GM21423 (cell line): Measurements from ENCODE around the gene CDC14A.

Experiments
- ATAC-seq: cut with Tn5 transposase; IDR thresholded peaks from one replicate; pipeline ENCODE4 v1.9.1; 2021; ENCODE audit warnings: mild to moderate bottlenecking, moderate library complexity; ENCODE audit not compliant: unreplicated experiment

CDC14A gene

DNA sequence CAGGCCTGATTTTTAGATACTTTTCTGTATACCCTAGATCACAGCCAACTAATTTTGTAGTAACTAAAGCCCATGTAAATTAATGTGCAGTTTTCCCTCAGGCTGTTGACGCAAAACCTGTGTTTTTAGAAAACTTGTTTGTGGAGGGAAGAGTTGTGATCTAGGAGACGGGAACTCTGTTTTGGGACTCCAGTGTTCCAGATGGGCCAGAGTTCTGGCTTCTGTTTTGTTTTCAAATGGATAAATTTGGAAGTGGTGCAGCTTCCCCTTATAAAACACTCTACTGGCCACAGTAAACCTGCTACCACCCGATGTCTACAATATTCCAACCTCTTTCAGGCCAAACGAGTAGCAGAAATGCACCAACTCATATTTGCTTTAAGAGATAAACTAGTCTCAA, 172.0 kb downstream of the CDC14A start:
- no peak for ATAC-seq

DNA sequence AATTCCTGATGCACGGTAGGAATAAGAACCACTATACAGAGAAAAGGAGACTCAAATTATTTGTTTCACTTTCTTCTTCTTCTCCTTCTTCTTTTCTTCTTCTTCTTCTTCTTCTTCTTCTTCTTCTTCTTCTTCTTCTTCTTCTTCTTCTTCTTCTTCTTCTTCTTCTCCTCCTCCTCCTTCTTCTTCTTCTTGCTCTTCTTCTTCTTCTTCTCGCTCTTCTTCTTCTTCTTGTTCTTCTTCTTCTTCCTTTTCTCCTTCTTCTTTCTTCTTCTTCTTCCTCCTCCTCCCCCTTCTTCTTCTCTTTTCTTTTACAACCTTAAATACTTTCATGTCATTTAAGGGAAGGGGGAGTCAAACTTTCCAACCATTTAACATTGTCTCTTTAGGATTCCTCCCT, 174.6 kb downstream of the CDC14A start:
- no peak for ATAC-seq

DNA sequence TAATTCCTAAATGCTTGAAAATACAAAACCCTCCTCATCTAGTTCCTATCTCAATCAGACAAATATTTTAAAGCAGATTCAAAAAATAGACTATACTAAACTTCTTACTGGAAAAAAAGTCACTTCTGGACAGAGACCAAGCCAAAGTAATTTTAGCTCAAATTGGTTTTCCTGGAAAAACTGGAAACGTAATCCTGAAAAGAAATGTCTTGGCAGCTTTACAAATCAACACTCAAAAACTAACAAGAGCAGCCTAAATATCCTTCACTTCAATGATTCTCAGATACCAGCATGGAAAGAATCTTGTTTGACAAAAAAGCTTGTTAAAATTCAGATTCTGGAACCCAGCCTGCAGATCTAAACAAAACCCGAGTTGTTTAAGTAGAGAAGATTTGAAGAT, 176.6 kb downstream of the CDC14A start:
- no peak for ATAC-seq

DNA sequence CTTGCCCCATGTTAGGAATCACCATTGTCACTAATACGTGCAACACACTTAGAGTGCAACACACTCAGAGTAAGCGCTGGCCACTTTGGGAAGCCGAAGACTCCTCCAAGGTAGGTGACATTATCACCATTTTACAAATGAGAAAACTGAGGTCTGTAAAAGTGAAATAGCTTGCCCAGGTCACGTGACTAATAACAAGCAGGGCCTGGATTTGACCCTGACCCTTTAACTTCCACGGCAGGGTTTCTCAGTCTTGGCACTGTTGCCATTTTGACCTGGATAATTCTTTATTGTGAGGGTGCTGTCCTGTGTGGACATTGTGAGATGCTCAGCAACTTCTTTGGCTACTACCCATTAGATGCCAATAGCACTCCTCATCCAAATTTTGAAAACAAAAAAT, 177.8 kb downstream of the CDC14A start:
- no peak for ATAC-seq

DNA sequence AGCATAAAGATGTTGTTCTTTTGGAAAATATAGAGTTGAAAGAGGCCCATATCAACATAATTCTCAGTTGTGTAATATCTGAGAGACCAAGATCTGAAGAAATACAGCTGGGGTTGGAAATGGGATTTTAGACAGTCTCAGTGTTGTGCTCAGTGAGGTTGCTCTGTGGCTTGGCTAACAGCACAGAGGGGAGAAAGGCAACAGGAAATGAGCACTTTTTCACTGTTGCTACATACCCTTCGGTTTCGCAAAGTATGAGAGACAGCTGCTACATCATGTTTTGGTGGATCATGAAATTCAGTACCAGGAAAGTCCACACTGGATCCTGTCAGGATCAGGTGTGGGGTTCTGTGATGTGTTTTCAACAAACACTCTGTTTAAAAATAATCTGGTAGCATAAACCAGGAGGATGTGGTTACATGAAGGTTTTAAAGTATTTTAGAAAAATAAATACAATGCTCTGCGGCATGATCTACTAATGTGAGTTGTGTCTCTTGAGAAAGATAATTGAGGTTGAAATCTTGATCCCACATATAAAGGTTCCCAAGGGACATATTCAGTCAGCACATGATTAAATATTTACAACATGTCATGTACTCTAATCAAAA, 178.7 kb downstream of the CDC14A start:
- peak; percentile 94 for ATAC-seq

DNA sequence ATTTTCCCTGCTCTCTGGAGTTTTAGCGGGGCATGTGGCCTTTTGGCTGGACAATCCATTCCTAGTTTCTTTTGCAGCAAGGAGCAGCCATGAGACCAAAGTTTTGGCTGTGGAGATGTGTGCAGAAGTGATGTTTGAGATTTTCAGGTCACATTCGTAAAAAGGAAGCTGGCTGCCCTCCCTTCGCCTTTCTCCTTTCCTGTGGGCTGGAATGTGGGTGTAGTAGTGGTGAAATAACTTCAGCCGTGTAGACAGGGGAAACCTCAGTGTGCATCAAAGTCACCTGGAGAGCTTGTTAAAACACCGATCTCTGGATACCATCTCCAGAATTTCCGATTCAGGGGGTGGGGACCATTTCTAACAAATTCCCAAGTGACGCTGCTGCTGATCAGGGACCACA, 180.3 kb downstream of the CDC14A start:
- ATAC-seq, result no peak

DNA sequence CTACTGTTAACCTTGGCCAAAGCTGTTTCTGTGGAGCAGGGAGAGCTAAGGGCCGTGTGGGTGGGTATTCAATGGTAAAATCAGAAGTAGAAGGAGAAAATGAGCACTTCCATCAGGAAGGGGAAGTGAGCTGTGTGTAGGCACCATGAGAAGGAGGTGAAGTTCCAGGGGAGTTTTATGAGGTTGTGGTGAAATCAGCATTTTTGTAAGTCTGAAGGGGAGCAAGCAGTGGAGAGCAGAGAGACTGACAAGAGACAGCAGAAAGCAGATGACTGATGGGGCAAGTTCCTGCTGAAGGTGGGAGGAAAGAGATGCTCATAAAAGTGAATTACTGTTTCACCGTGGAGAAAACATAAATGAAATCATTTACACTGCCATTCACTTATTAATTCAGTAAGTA, 183.0 kb downstream of the CDC14A start:
- ATAC-seq, result no peak

DNA sequence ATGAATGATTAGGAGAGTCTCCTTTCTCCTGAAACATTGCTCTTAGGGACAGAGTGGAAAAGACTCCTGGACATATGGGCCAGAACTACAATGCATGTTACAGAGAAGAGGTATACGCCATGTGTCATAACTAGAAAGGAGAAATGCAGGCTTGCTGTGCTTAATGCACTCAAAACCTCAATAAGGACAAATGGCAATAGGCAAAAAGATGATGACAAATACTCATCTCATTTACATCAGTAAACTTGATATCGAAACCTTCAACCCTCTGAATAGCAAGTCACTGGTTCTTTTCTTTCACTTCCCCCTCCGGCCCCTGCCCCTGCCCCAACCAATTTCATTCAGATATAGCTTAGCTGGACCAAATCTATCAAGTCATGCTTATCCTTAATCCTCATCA, 183.7 kb downstream of the CDC14A start:
- ATAC-seq, result peak; percentile 87

DNA sequence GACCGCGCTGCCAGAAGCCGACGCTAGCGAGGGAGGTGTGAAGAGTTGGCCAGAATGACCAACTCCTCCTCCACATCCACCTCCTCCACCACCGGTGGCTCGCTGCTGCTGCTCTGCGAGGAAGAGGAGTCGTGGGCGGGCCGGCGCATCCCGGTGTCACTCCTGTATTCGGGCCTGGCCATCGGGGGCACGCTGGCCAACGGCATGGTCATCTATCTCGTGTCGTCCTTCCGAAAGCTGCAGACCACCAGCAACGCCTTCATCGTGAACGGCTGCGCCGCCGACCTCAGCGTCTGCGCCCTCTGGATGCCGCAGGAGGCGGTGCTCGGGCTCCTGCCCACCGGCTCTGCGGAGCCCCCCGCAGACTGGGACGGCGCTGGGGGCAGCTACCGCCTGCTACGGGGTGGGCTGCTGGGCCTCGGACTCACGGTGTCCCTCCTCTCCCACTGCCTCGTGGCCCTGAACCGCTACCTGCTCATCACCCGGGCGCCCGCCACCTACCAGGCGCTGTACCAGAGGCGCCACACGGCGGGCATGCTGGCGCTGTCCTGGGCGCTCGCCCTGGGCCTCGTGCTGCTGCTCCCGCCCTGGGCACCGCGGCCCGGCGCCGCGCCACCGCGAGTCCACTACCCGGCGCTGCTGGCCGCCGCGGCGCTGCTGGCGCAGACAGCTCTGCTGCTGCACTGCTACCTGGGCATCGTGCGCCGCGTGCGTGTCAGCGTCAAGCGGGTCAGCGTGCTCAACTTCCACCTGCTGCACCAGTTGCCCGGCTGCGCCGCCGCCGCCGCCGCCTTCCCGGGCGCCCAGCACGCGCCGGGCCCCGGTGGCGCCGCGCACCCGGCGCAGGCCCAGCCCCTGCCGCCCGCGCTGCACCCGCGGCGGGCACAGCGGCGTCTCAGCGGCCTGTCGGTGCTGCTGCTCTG, 186.9 kb downstream of the CDC14A start:
- ATAC-seq, result no peak

DNA sequence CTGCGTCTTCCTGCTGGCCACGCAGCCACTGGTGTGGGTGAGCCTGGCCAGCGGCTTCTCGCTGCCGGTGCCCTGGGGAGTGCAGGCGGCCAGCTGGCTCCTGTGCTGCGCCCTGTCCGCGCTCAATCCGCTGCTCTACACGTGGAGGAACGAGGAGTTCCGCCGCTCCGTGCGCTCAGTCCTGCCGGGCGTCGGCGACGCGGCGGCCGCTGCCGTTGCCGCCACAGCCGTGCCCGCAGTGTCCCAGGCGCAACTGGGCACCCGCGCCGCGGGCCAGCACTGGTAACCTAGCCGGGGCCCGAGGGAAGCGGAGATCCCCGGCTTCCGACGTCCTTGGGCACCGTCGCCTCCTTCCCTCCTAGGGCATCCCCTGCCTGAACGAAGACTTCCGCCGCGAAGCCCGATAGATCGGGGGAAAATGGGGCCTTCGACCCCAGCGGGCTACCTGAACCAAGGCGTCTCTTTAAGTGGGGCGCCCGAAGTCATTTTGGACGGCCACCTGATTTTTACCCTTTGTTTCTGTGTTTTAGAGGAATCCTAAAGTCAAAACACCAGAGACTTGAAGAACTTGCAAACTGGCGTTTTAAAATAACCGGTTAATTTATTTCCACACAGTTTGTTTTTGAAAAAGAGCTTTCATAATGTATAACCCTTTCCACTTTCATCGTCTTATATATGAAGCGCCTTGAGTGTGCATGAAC, 187.7 kb downstream of the CDC14A start:
- no peak for ATAC-seq

DNA sequence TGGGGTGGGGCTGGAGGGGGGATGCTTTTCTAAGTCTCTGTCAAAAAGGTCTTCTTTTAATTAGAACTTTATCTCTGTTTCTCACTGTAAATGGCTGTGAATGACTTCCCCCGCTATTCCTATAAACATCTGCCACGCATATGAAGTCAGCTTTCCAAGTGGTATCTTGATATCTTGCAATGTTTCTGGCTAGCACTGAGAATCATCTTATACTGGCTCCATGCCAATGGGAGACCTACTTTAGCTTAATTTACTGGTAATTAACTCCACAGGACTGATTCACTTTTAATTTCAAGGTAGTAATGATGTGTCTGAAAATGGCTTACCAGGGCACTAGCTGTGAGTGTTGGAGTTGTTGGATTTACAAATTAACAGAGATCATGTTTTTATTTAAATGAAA, 190.0 kb downstream of the CDC14A start:
- no peak for ATAC-seq

DNA sequence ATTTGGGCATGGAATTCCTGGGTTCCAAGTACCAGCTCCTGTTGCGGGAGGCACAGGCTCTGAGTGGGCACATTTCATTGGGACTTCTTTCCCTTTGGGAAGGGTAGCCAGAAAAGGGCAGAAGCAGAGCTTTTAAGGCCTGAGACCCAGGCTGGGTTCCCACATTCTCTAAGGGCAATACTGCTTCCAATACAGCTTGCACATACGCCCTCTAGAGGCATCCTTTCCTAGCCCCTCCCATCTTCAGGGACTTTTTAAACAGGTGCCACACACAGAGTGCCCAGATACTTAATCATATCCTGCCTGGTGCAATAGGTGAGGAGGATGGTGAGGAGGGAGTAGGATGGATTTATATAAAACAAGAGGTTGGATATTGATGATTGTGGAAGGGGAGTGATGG, 191.3 kb downstream of the CDC14A start:
- peak; percentile 48 for ATAC-seq

DNA sequence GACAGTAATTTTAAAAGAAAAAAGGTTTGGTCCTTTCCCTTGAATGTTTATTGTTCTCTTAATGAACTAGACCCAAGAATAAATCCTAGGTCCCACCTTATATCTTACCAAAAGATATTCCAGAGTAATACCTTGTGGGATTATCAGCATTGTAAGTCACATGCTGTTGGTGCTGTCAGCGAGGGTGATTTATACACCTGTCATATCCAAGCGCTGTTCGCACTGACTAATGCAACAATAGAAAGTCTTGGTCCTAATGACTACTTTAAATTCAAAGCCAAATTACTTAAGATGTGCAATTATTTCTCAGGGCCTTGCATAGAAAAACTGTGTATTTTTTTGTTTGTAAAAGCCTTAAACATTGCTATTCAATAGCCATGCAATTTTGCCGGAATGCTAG, 192.5 kb downstream of the CDC14A start:
- no peak for ATAC-seq

DNA sequence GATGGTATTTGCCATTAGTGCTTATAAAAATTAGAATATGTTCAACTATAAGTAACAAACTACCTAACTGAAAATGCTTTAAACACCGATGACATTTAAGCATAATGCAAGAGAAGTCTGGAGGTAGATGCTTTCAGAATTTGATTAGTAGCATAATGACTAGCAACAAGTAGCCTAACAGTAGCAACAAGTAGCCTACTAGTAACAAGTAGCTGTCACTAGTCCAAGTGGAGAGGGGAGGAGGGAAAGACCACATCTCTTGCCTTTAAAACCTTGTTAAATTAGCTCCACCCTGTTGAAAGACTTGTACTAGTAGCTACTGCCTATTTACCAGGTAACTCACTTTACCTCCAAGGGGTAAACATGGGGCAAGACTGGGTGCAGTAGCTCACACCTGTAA, 193.5 kb downstream of the CDC14A start:
- ATAC-seq, result no peak

DNA sequence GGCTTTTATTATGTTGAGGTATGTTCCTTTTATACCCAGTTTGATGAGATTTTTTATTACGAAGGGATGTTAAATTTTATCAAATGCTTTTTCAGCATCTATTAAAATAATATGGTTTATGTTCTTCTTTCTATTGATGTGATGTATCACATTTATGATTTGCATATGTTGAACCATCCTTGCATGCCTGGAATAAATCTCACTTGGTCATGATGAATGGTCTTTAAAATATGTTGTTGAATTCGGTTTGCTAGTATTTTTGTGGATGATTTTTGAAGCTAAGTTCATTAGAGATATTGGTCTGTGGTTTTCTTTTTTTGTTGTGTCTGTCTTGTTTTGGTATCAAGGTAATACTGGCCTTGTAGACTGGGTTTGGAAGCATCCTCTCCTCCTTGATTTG, 199.7 kb downstream of the CDC14A start:
- ATAC-seq, result no peak

DNA sequence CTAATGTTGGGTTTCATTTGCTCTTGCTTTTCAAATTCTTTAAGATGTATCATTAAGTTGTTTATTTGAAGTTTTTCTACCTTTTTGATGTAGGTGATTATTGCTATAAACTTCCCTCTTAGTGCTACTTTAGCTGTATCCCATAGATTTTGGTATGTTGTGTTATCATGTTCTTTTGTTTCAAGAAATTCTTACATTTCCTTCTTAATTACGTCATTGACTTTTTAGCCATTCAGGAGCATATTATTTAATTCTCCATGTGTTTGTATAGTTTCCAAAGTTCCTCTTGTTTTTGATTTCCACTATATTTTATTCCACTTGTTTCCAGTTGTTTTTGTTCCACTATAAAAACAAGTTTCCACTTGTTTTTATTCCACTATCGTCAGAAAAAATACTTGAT, 200.6 kb downstream of the CDC14A start:
- no peak for ATAC-seq

DNA sequence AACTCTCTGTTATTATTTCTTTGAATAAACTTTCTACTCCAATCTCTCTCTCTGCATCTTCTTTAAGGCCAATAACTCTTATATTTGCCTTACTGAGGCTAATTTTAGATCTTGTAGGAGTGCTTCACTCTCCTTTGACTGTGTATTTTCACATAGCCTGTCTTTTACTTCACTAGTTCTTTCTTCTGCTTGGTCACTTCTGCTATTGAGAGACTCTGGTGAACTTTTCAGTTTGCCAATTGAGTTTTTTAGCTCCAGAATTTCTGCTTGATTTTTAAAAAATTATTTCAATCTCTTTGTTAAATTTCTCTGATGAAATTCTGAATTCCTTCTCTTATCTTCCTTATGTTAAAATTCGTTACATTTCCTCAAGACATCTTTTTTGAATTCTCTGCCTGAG, 203.9 kb downstream of the CDC14A start:
- ATAC-seq, result no peak

DNA sequence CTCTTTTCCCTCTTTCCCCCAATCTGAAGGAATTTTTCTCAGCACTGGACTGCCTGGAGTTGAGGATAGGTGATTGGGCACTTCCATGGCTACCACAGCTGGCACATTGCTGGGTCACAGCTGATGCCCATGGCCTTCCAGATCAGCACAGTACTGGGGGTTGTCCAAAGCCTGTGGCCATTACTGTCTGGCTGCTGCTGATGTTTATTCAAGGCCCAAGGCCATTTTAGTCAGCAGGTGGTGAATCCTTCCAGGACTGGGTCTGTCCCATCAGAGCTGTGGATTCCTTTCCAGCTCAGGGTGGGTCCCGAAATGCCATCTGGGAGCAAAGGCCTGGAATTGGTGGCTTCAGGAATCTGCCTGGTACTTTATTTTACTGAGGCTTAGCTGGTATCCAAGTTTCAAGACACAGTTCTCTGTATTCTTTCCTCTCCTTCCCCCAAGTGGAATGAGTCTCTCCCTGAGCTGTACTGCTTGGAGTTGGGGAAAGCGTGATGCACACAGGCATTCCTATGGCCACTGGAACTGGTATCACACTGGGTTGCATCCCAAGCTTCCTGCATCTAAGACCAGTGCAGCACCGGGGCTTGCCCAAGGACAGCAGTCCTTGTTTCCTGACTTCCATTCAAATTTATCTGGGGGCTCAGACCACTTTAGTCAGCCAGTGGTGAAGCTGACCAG, 204.8 kb downstream of the CDC14A start:
- ATAC-seq, result no peak

DNA sequence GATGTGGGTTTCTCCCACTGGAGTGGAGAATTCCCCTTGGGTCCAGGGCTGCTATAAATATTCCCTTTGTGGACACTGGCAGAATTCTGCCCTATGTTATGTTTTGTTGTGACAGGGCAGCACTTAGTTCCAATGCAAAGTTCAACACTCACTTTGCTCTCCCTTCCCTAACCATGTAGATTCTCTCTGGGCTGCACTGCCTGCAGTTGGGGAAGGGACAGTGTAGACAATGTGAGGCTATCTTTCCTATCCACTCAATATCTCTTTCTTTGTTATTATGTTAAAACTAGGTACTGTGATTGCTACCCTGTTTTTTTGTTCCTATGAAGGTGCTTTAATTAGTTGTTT, 205.3 kb downstream of the CDC14A start:
- no peak for ATAC-seq

DNA sequence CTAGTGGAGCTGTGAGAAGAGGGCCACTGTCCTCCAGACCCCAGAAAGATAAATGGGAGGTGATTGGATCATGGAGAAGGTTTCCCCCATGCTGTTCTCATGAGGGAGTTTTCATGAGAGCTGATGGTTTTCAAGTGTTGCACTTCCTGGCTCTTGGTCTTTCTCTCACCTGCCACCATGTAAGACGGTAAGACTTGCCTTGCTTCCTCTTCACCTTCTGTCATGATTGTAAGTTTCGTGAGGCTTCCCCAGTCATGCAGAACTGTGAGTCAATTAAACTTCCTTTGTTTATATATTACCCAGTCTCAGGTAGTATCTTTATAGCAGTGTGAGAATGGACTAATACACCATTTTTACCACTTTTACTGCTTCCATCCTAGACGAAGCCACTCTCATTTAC, 213.2 kb downstream of the CDC14A start:
- no peak for ATAC-seq

DNA sequence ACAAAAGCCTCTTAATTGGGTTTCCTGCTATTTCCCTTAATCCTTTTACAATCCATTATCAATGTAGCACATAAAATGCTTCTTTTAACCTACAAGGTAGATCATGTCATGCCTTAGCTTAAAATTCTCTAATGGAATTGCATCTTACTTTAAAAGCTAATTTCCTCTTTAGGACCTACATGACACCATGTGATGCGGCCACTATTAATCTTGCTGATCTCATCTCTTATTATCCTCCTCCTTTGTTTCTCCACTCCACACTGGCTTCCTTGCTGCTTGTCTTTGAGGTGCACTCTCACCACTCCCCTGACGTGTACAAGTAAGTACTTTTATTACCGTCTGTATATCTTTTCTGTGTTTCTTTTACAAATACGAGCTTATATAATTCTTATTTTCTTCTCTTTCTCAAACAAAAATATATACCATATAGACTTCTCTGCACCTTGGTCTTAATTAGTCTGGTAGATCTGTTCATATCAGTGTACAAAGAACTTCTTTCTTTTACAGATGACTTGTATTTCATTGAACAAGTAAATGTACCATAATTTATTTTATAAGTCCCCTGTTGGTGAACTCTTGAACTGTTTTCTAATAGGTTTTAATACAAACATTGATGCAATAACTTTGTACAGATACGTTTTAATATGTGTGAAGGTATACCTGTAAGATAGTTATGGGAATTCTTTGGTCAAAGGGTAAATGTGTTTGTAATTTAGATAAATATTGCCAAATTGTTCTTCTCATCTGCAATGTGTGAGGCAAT, 213.8 kb downstream of the CDC14A start:
- no peak for ATAC-seq
